ENCODE data around the gene PRDM1. TPM values are rescaled to one million over a fixed set of nuclear protein-coding genes. Genes with fewer than 3 reads are reported as not detected.

Gene PRDM1
- total RNA-seq, 4 donors from 2014 or later: 1.6 to 2.4 (median 1.9) TPM

GRCh38 chr6:106109029-106109428 lies 22.9 kb downstream of the PRDM1 start:
- ATAC-seq: no peak
- intact Hi-C loops (cut with DNase I; ENCODE audit: low total_unique reads): no loop called here
- Histone ChIP-seq H3K4me1 (no peaks in the 10 kb centered on the region), H3K27me3 (no peaks in the 10 kb centered on the region), H3K27ac (no peak overlapping the region), H3K4me3 (no peak overlapping the region), H3K36me3 (no peaks in the 10 kb centered on the region), H3K9me3 (no peaks in the 10 kb centered on the region)
- in situ Hi-C loops (cut with MboI; ENCODE audit: low sequenced_read_pairs in 4 of 4): no loop called here
- no peak for TF ChIP-seq POLR2A (IDR thresholded peaks at IDR 0.05)
- TF ChIP-seq CTCF (IDR thresholded peaks at IDR 0.05 in 4 of 5, conservative IDR thresholded peaks at IDR 0.05 in 1 of 5): no peak
- no peak for DNase-seq

- H3K4me1 ChIP-seq: no peaks in the 10 kb centered on the region
- TF ChIP-seq POLR2A (IDR thresholded peaks at IDR 0.05) (no peak), CTCF (IDR thresholded peaks at IDR 0.05 in 4 of 5, conservative IDR thresholded peaks at IDR 0.05 in 1 of 5) (no peak)
- no peak overlapping the region for H3K4me3 ChIP-seq
- DNase-seq (no peak), ATAC-seq (no peak)
- H3K27ac ChIP-seq: no peak overlapping the region
- in situ Hi-C loops (cut with MboI; ENCODE audit: low sequenced_read_pairs in 4 of 4) (no loop called here), intact Hi-C loops (cut with DNase I; ENCODE audit: low total_unique reads) (no loop called here)
- no peaks in the 10 kb centered on the region for H3K36me3 ChIP-seq
- no peaks in the 10 kb centered on the region for H3K27me3 ChIP-seq
- no peaks in the 10 kb centered on the region for H3K9me3 ChIP-seq
Measured at GRCh38 chr6:106110164-106110826, 24.2 kb downstream of the PRDM1 start.

DNA sequence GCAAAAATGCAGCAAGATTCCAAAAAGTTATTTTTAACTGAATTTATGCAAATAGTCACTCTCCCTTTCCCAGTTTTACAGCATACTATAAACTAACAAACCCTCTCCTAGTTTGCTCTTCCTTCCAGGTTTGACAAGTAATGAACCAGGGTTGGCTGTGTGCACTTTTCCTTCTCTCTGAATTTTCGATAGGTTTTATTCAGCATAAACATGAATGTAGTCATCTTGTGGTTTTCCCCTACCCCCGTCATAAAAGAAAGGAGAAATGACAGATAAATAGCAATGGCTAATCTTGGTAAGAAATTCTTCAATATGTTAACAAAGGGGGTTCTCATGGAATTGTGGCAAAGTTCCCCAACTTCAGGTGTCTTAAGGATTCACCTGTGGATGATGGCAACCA lies 26.3 kb downstream of the PRDM1 start:
- TF ChIP-seq POLR2A (IDR thresholded peaks at IDR 0.05): no peak
- no peak for TF ChIP-seq CTCF (IDR thresholded peaks at IDR 0.05 in 4 of 5, conservative IDR thresholded peaks at IDR 0.05 in 1 of 5)
- intact Hi-C loops (cut with DNase I; ENCODE audit: low total_unique reads) (no loop called here), in situ Hi-C loops (cut with MboI; ENCODE audit: low sequenced_read_pairs in 4 of 4) (no loop called here)
- Histone ChIP-seq H3K36me3 (no peaks in the 10 kb centered on the region), H3K9me3 (no peaks in the 10 kb centered on the region), H3K4me1 (peaks cover 0 to 3% of the 10 kb centered on the region in 2 donors), H3K27me3 (no peaks in the 10 kb centered on the region), H3K27ac (no peak overlapping the region), H3K4me3 (no peak overlapping the region)
- ATAC-seq: no peak
- no peak for DNase-seq

GRCh38 chr6:106113256-106113959 lies 27.3 kb downstream of the PRDM1 start:
- no peak overlapping the region for H3K27ac ChIP-seq

More at GRCh38 chr6:106113256-106113959, 27.3 kb downstream of the PRDM1 start:
- no peak for TF ChIP-seq POLR2A (IDR thresholded peaks at IDR 0.05)
- no peak for TF ChIP-seq CTCF (IDR thresholded peaks at IDR 0.05 in 4 of 5, conservative IDR thresholded peaks at IDR 0.05 in 1 of 5)
- Histone ChIP-seq H3K4me3 (no peak overlapping the region), H3K36me3 (no peaks in the 10 kb centered on the region), H3K9me3 (no peaks in the 10 kb centered on the region), H3K4me1 (peaks cover 0 to 3% of the 10 kb centered on the region in 2 donors), H3K27me3 (no peaks in the 10 kb centered on the region)
- in situ Hi-C loops (cut with MboI; ENCODE audit: low sequenced_read_pairs in 4 of 4) (no loop called here), intact Hi-C loops (cut with DNase I; ENCODE audit: low total_unique reads) (no loop called here)
- DNase-seq: no peak
- ATAC-seq: no peak

All from gastrocnemius medialis (tissue), 4 donors.